Colonic mucosa (tissue), 4 donors: ENCODE measurements around the gene TEC. TPM values are rescaled to one million over a fixed set of nuclear protein-coding genes. Genes with fewer than 3 reads are reported as not detected.

Experiments used
- DNase-seq: peaks from one replicate; pipeline ENCODE4 v3.0.0-alpha.2; 2020
- H3K27ac ChIP-seq: fragments of 200-600 bp; one replicate; pipeline ENCODE4 v1.8.0; 2021
- H3K27me3 ChIP-seq: fragments of 200-600 bp; one replicate; pipeline ENCODE4 v1.8.0; 2021
- H3K36me3 ChIP-seq: fragments of 200-600 bp; one replicate; pipeline ENCODE4 v1.8.0; 2021
- H3K4me1 ChIP-seq: fragments of 200-600 bp; one replicate; pipeline ENCODE4 v1.8.0; 2021; ENCODE audit warnings: mild to moderate bottlenecking
- H3K4me3 ChIP-seq: fragments of 200-600 bp; one replicate; pipeline ENCODE4 v1.8.0; 2021
- H3K9ac ChIP-seq, 2 donors: one replicate each; pipeline ENCODE4 v1.7.0; 2013; ENCODE audit warnings: control low read depth in 2 of 2, low read depth in 2 of 2, low read length in 2 of 2
- H3K9me3 ChIP-seq: fragments of 200-600 bp; one replicate; pipeline ENCODE4 v1.8.0; 2021
- CTCF ChIP-seq: fragments of 200-600 bp; IDR thresholded peaks from one replicate; pipeline ENCODE4 v1.8.0; 2022; ENCODE audit warnings: antibody characterized with exemption, mild to moderate bottlenecking
- intact Hi-C: fragments of 100-400 bp; cut with DNase I; formaldehyde crosslinking; loops from one replicate; pipeline ENCODE4 v1.14.1; 2022
- total RNA-seq, 2 donors: library from RNA; stranded (reverse); fragmentation: NEBNext Ultra II Directional in 1 of 2; extraction: Animal tissue kit (Norgen Biotek cat#: 25700) in 1 of 2; gene quantifications; one replicate each; pipeline ENCODE4 v1.2.1, GENCODE V29; 2021
- donor health status: healthy.
- donor health status: DM: no; HTN: no; CAD: no.
- donor health status: DM: no; HTN: no; CAD: no.

Gene TEC
- total RNA-seq, 2 donors from 2014 or later: 2.1 to 2.9 TPM

GRCh38 chr4:48307528-48307927 lies 37.9 kb upstream of the TEC start:
- TF ChIP-seq CTCF: no peak
- no peak overlapping the region for H3K9ac ChIP-seq
- no peaks in the 10 kb centered on the region for H3K36me3 ChIP-seq
- no peak for DNase-seq
- no peaks in the 10 kb centered on the region for H3K9me3 ChIP-seq
- H3K4me3 ChIP-seq: no peak overlapping the region
- intact Hi-C loops: loop anchor here (10.0 kb wide), 1 partner anchor 167 kb away; no protein-coding TSS in a partner anchor
- no peaks in the 10 kb centered on the region for H3K4me1 ChIP-seq
- H3K27ac ChIP-seq: no peak overlapping the region
- H3K27me3 ChIP-seq: no peaks in the 10 kb centered on the region

GRCh38 chr4:48305508-48305907 lies 35.9 kb upstream of the TEC start:
- intact Hi-C loops: loop anchor here (10.0 kb wide), 1 partner anchor 169 kb away; no protein-coding TSS in a partner anchor
- H3K4me1 ChIP-seq: no peaks in the 10 kb centered on the region
- no peaks in the 10 kb centered on the region for H3K9me3 ChIP-seq
- H3K27me3 ChIP-seq: no peaks in the 10 kb centered on the region
- TF ChIP-seq CTCF: no peak
- H3K36me3 ChIP-seq: no peaks in the 10 kb centered on the region
- H3K9ac ChIP-seq: no peak overlapping the region
- no peak for DNase-seq
- no peak overlapping the region for H3K4me3 ChIP-seq
- H3K27ac ChIP-seq: no peak overlapping the region

GRCh38 chr4:48300004-48300403 lies 30.4 kb upstream of the TEC start:
- Histone ChIP-seq H3K27me3 (no peaks in the 10 kb centered on the region), H3K9me3 (no peaks in the 10 kb centered on the region), H3K36me3 (no peaks in the 10 kb centered on the region), H3K9ac (no peak overlapping the region), H3K4me3 (no peak overlapping the region), H3K4me1 (no peaks in the 10 kb centered on the region), H3K27ac (no peak overlapping the region)
- no peak for TF ChIP-seq CTCF
- intact Hi-C loops: loop anchor here (10.0 kb wide), 1 partner anchor 175 kb away; no protein-coding TSS in a partner anchor
- no peak for DNase-seq

GRCh38 chr4:48299560-48299959 lies 29.9 kb upstream of the TEC start:
- no peak for DNase-seq
- no peak for TF ChIP-seq CTCF
- H3K4me3 ChIP-seq: no peak overlapping the region
- H3K36me3 ChIP-seq: no peaks in the 10 kb centered on the region
- intact Hi-C loops: no loop called here
- no peak overlapping the region for H3K9ac ChIP-seq
- H3K27ac ChIP-seq: no peak overlapping the region
- H3K27me3 ChIP-seq: no peaks in the 10 kb centered on the region
- no peaks in the 10 kb centered on the region for H3K4me1 ChIP-seq
- H3K9me3 ChIP-seq: no peaks in the 10 kb centered on the region

- no peaks in the 10 kb centered on the region for H3K27me3 ChIP-seq
- no peak overlapping the region for H3K27ac ChIP-seq
- DNase-seq: no peak
- TF ChIP-seq CTCF: no peak
- H3K9me3 ChIP-seq: no peaks in the 10 kb centered on the region
- no peaks in the 10 kb centered on the region for H3K4me1 ChIP-seq
- H3K9ac ChIP-seq: no peak overlapping the region
- intact Hi-C loops: no loop called here
- no peaks in the 10 kb centered on the region for H3K36me3 ChIP-seq
- no peak overlapping the region for H3K4me3 ChIP-seq
These were observed 27.7 kb upstream of the TEC start for GRCh38 chr4:48297256-48297846.
